Caco-2 (cell line): ENCODE results near the gene ZNF217. TPM values are rescaled to one million over a fixed set of nuclear protein-coding genes. Genes with fewer than 3 reads are reported as not detected.
"Not testable (repeated sequence)": the region's sequence is repeated elsewhere in the genome, so short reads cannot be mapped to it uniquely, and the experiment has no call there.

Source experiments
- BruUV-seq: library from RNA; stranded (reverse); fragments of 400-500 nt; replicated peaks from 2 replicates; lab custom pipeline; 2021; lab: Mats Ljungman, UMichigan
- CTCF ChIA-PET: fragments of 300-600 bp; sonication (Branson Sonifier 250); formaldehyde crosslinking; loops from one replicate; lab custom pipeline; 2022; ENCODE audit warnings: antibody characterized with exemption; lab: Charles Lee
- POLR2A ChIA-PET: fragments of 300-600 bp; sonication (Branson Sonifier 250); formaldehyde crosslinking; loops from one replicate; lab custom pipeline; 2022; ENCODE audit warnings: antibody characterized with exemption; lab: Charles Lee
- DNase-seq, 2 experiments: peaks; one replicate each; pipeline versions ENCODE4 v3.0.0 to v3.0.0-alpha.2; 2020 to 2022
- H3K27me3 ChIP-seq: replicated peaks from 2 replicates; pipeline ENCODE4 v1.6.0; 2011; ENCODE audit warnings: low read length; ENCODE audit not compliant: control insufficient read depth, insufficient read depth
- H3K36me3 ChIP-seq: 2 replicates; pipeline ENCODE4 v1.5.1; 2011; ENCODE audit warnings: low read length; ENCODE audit not compliant: control insufficient read depth, insufficient read depth
- H3K4me1 ChIP-seq: fragments of 250-450 bp; sonication (Bioruptor Pico); 2 replicates; pipeline ENCODE4 v1.5.1; 2020; ENCODE audit warnings: mild to moderate bottlenecking
- H3K4me3 ChIP-seq: 2 replicates; pipeline ENCODE4 v1.5.1; 2011; ENCODE audit warnings: low read depth, mild to moderate bottlenecking, control low read depth, low read length
- H3K9me3 ChIP-seq: fragments of 250-450 bp; sonication (Bioruptor Pico); 2 replicates; pipeline ENCODE4 v1.5.1; 2020; ENCODE audit warnings: mild to moderate bottlenecking, moderate library complexity
- H3K27ac Mint-ChIP-seq: one replicate; pipeline ENCODE4 v1.8.0; 2022; ENCODE audit warnings: mixed read lengths; ENCODE audit not compliant: unreplicated experiment
- H3K27me3 Mint-ChIP-seq: one replicate; pipeline ENCODE4 v1.8.0; 2022; ENCODE audit warnings: mixed read lengths; ENCODE audit not compliant: insufficient read depth, unreplicated experiment
- H3K36me3 Mint-ChIP-seq: one replicate; pipeline ENCODE4 v1.8.0; 2022; ENCODE audit warnings: mild to moderate bottlenecking, mixed read lengths; ENCODE audit not compliant: insufficient read depth, unreplicated experiment
- H3K4me1 Mint-ChIP-seq: one replicate; pipeline ENCODE4 v1.8.0; 2022; ENCODE audit warnings: low read depth, mixed read lengths; ENCODE audit not compliant: unreplicated experiment
- H3K4me3 Mint-ChIP-seq: one replicate; pipeline ENCODE4 v1.8.0; 2022; ENCODE audit warnings: mild to moderate bottlenecking, moderate library complexity, mixed read lengths; ENCODE audit not compliant: unreplicated experiment
- H3K9me3 Mint-ChIP-seq: one replicate; pipeline ENCODE4 v1.8.0; 2022; ENCODE audit warnings: mixed read lengths; ENCODE audit not compliant: unreplicated experiment
- intact Hi-C: fragments of 100-400 bp; cut with micrococcal nuclease; formaldehyde crosslinking; loops from one replicate; pipeline ENCODE4 v1.10.0; 2022; ENCODE audit not compliant: unreplicated experiment
- total RNA-seq: library from RNA; stranded (reverse); gene quantifications from 2 replicates; pipeline ENCODE4 v1.2.3, GENCODE V29; 2022
- TF ChIP-seq, protein P1 (sequence below), 2 experiments: fragments of 200-600 bp in 1 of 2; IDR thresholded peaks; 1 replicate in 1 of 2; 2 replicates in 1 of 2; pipeline versions ENCODE4 v1.5.1 to v1.8.0; 2011 to 2022; ENCODE audit warnings: antibody characterized with exemption in 1 of 2, control low read depth in 1 of 2, inconsistent platforms in 1 of 2, low read depth in 1 of 2, low read length in 1 of 2, mild to moderate bottlenecking in 1 of 2, moderate library complexity in 1 of 2; ENCODE audit not compliant: insufficient read depth in 1 of 2, severe bottlenecking in 1 of 2, unreplicated experiment in 1 of 2

The ZNF217 gene
- total RNA-seq, 1 experiment from 2014 or later: 65.5 TPM

DNA sequence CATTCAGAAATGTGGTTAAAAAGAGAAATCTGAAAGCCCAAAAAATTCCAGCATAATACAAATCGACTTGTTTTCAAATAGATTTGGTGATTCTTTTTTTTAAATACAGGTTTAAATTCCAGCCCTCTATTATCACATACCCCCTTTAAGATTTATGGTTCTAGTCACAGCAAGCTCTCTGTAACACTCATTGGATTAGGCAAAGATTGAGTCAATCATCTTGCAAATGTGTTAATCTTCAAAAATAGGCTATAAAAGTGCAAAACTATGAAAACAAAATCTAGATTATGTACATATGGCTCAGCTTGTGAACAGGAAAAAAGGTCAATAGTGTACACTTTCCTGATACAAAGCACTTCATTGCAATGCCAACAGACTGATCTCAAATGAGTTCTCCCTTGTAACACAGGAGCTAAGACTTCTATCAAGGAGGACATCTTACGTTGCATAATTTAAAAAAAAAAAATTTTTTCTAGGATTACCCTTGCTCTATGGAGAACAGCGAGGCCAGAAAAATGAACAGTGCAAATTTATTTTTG, 26.2 kb downstream of the ZNF217 start:
- intact Hi-C loops: no loop called here
- Mint-ChIP-seq H3K9me3 (no peaks in the 10 kb centered on the region), H3K36me3 (peaks cover 100% of the 10 kb centered on the region), H3K4me3 (no peak overlapping the region), H3K27ac (no peak overlapping the region), H3K4me1 (no peaks in the 10 kb centered on the region), H3K27me3 (no peaks in the 10 kb centered on the region)
- Histone ChIP-seq H3K4me1 (no peaks in the 10 kb centered on the region), H3K4me3 (no peak overlapping the region), H3K27me3 (no peaks in the 10 kb centered on the region), H3K36me3 (peaks cover 14% of the 10 kb centered on the region), H3K9me3 (no peaks in the 10 kb centered on the region)
- ChIA-PET POLR2A (interaction anchor here (0.7 kb wide), 2 partner anchors 156 to 369 kb away, joined by 3 to 4 read pairs; no protein-coding TSS in a partner anchor), CTCF (interaction anchor here (1.5 kb wide), 1 partner anchor 372 kb away, joined by 5 read pairs; no protein-coding TSS in a partner anchor)
- no TSS peak for BruUV-seq
- TF ChIP-seq, protein P1, sequence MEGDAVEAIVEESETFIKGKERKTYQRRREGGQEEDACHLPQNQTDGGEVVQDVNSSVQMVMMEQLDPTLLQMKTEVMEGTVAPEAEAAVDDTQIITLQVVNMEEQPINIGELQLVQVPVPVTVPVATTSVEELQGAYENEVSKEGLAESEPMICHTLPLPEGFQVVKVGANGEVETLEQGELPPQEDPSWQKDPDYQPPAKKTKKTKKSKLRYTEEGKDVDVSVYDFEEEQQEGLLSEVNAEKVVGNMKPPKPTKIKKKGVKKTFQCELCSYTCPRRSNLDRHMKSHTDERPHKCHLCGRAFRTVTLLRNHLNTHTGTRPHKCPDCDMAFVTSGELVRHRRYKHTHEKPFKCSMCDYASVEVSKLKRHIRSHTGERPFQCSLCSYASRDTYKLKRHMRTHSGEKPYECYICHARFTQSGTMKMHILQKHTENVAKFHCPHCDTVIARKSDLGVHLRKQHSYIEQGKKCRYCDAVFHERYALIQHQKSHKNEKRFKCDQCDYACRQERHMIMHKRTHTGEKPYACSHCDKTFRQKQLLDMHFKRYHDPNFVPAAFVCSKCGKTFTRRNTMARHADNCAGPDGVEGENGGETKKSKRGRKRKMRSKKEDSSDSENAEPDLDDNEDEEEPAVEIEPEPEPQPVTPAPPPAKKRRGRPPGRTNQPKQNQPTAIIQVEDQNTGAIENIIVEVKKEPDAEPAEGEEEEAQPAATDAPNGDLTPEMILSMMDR (IDR thresholded peaks at IDR 0.05; ENCODE audit: insufficient read depth in 1 of 2, low read depth in 1 of 2, low read length in 1 of 2, severe bottlenecking in 1 of 2, unreplicated experiment in 1 of 2): no peak
- DNase-seq: no peak

- peaks cover 92% of the 10 kb centered on the region for H3K36me3 Mint-ChIP-seq
Measured at GRCh38 chr20:53566623-53567022, 27.0 kb downstream of the ZNF217 start.

GRCh38 chr20:53565254-53565653, 28.4 kb downstream of the ZNF217 start:
- no peak overlapping the region for H3K27ac Mint-ChIP-seq
- intact Hi-C loops: no loop called here
- Histone ChIP-seq H3K4me3 (no peak overlapping the region), H3K27me3 (no peaks in the 10 kb centered on the region), H3K4me1 (no peaks in the 10 kb centered on the region), H3K36me3 (peaks cover 10% of the 10 kb centered on the region), H3K9me3 (no peaks in the 10 kb centered on the region)
- H3K4me1 Mint-ChIP-seq: no peaks in the 10 kb centered on the region
- H3K9me3 Mint-ChIP-seq: no peaks in the 10 kb centered on the region
- POLR2A ChIA-PET: interaction anchor here (0.6 kb wide), 1 partner anchor 185 kb away, joined by 3 read pairs; no protein-coding TSS in a partner anchor
- no peaks in the 10 kb centered on the region for H3K27me3 Mint-ChIP-seq
- TF ChIP-seq, protein P1 (IDR thresholded peaks at IDR 0.05; ENCODE audit: insufficient read depth in 1 of 2, low read depth in 1 of 2, low read length in 1 of 2, severe bottlenecking in 1 of 2, unreplicated experiment in 1 of 2): no peak
- CTCF ChIA-PET: no interaction called here
- peak in 1 of 2 experiments; percentile 17 for DNase-seq
- H3K4me3 Mint-ChIP-seq: no peak overlapping the region
- peaks cover 78% of the 10 kb centered on the region for H3K36me3 Mint-ChIP-seq
- BruUV-seq: no TSS peak

More at GRCh38 chr20:53566623-53567022, 27.0 kb downstream of the ZNF217 start:
- H3K4me1 Mint-ChIP-seq, H3K4me3 ChIP-seq, H3K4me1 ChIP-seq, H3K27me3 Mint-ChIP-seq, CTCF ChIA-PET, H3K27ac Mint-ChIP-seq, H3K9me3 Mint-ChIP-seq, BruUV-seq, H3K27me3 ChIP-seq, intact Hi-C loops, H3K4me3 Mint-ChIP-seq, H3K9me3 ChIP-seq: not testable (repeated sequence)
- H3K36me3 ChIP-seq: peaks cover 14% of the 10 kb centered on the region
- DNase-seq: peak in 1 of 2 experiments; percentile 31
- POLR2A ChIA-PET: interaction anchor here (0.7 kb wide), 1 partner anchor 155 kb away, joined by 3 read pairs; no protein-coding TSS in a partner anchor

GRCh38 chr20:53562104-53562764, 31.4 kb downstream of the ZNF217 start:
- intact Hi-C loops: not testable (repeated sequence)
- POLR2A ChIA-PET: interaction anchor here (0.7 kb wide), 1 partner anchor 187 kb away, joined by 4 read pairs; no protein-coding TSS in a partner anchor

More at GRCh38 chr20:53562104-53562764, 31.4 kb downstream of the ZNF217 start:
- H3K9me3 Mint-ChIP-seq, H3K4me1 ChIP-seq, H3K4me3 Mint-ChIP-seq, H3K9me3 ChIP-seq, H3K36me3 ChIP-seq, H3K4me3 ChIP-seq, H3K27me3 Mint-ChIP-seq, H3K4me1 Mint-ChIP-seq, H3K27me3 ChIP-seq, BruUV-seq, H3K27ac Mint-ChIP-seq: not testable (repeated sequence)
- CTCF ChIA-PET: interaction anchor here (0.7 to 1.5 kb wide), 2 partner anchors 16 to 378 kb away, joined by 3 to 9 read pairs; no protein-coding TSS in a partner anchor
- DNase-seq: peak in 1 of 2 experiments; percentile 34
- H3K36me3 Mint-ChIP-seq: peaks cover 48% of the 10 kb centered on the region
